ENCODE results near the gene EAPP. TPM values are rescaled to one million over a fixed set of nuclear protein-coding genes. Genes with fewer than 3 reads are reported as not detected.

Gene EAPP
- total RNA-seq, 1 donor from 2014 or later = 35.4 TPM

DNA sequence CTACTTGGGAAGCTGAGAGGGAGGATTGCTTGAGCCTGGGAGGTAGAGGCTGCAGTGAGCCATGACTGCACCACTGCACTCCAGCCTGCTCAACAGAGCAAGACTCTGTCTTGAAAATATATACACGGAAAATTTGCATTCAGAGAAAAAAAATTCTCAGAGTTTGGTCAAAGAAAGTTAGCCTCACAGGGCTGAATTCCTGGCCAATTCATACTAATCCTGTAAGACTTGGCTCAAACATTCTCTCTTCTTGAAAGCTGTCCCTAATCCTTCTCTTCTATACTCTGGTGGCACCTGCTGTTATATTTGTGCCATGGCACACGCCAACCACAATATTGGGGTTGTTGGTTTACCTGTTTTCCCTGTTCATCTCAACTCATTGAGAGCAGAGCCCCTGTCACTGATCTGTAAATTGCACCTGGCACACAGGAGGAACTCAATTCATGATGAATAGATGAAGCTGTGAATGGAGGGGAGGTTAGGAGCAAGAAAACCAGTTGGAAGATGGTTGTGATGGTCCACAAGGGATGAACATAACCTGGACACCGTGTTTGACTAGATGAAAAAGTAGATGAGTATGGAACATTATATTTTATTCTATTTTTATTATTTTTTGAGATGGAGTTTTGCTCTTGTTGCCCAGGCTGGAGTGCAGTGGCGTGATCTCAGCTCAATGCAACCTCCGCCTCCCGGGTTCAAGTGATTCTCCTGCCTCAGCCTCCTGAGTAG is 40.7 kb downstream of the EAPP start:
- TF ChIP-seq, protein P1, sequence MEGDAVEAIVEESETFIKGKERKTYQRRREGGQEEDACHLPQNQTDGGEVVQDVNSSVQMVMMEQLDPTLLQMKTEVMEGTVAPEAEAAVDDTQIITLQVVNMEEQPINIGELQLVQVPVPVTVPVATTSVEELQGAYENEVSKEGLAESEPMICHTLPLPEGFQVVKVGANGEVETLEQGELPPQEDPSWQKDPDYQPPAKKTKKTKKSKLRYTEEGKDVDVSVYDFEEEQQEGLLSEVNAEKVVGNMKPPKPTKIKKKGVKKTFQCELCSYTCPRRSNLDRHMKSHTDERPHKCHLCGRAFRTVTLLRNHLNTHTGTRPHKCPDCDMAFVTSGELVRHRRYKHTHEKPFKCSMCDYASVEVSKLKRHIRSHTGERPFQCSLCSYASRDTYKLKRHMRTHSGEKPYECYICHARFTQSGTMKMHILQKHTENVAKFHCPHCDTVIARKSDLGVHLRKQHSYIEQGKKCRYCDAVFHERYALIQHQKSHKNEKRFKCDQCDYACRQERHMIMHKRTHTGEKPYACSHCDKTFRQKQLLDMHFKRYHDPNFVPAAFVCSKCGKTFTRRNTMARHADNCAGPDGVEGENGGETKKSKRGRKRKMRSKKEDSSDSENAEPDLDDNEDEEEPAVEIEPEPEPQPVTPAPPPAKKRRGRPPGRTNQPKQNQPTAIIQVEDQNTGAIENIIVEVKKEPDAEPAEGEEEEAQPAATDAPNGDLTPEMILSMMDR (IDR thresholded peaks at IDR 0.05; ENCODE audit: insufficient read depth, low read length, poor library complexity, severe bottlenecking) = peak; percentile 14
- Histone ChIP-seq H3K36me3 (ENCODE audit: control insufficient read depth, insufficient read depth, low read length) (no peaks in the 10 kb centered on the region), H3K4me3 (ENCODE audit: low read depth, low read length) (no peak overlapping the region), H3K27me3 (ENCODE audit: control insufficient read depth, insufficient read depth, low read length) (no peaks in the 10 kb centered on the region)
- DNase-seq (ENCODE audit: low read depth) = no peak

DNA sequence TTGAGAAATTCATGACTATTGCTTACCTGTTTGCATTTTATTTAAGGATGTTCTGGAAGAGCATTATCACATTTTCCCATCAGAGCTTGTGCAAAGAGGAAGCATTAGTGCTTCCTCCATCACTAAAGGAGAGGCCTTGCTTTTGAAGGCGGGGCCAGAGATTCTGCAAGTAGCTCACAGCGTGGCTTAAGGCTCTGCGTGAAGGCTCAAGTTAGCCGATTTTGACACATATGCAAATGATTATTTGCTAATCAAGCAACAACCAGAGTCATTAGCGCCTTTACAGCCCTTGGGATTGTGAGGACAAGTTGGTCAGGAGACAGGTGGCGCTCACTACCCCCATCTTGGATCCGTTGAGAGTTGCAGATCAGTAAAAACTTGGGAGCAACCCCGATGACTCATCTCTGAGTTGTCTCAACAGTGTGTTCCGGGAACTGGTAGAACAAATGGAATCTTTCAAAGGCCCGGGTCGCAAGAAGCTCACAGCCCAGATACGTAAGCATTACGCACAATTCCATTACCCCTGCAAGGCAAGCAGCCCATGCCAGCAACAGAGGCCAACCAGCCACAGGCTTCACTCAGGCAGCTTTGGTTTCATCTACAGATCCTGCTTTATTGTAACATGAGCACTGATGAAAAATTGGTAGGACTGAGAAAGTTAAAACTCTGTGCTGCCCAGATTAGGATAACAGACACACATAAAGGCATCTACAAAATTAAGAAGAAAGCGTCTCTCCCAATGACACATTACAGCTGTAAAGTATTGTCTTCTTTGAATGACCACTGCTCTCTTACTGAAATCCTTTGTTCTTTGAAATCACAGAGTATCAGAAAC is 42.6 kb downstream of the EAPP start:
- peak; percentile 75 for DNase-seq (ENCODE audit: low read depth)
- Histone ChIP-seq H3K4me3 (ENCODE audit: low read depth, low read length) (no peak overlapping the region), H3K27me3 (ENCODE audit: control insufficient read depth, insufficient read depth, low read length) (no peaks in the 10 kb centered on the region), H3K36me3 (ENCODE audit: control insufficient read depth, insufficient read depth, low read length) (no peaks in the 10 kb centered on the region)
- TF ChIP-seq, protein P1 (IDR thresholded peaks at IDR 0.05; ENCODE audit: insufficient read depth, low read length, poor library complexity, severe bottlenecking) = peak; percentile 19

DNA sequence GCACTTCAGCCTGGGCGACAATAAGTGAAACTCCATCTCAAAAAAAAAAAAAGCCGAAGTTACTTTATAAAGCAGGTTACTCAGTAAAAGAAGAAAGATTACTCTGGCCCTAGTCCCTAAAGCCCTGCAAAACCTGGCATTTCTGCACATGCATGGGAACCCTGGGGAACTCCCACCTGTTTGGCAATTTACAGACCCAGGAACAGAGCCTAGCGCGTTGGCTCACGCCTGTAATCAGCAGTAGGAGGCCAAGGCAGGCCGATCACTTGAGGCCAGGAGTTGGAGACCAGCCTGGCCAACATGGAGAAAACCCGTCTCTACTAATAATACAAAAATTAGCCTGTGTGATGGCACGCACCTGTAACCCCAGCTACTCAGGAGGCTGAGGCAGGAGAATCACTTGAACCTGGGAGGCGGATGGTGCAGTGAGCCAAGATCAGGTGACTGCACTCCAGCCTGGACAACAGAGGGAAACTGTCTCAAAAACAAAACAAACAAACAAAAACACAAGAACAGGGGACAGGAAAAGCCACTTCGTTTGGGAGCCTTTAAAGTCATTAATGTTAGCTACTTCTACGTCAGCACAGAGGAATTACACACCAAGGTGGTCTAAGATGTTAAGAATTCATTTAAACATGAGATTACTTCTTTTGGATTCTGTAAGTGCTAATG is 43.4 kb downstream of the EAPP start:
- Histone ChIP-seq H3K27me3 (ENCODE audit: control insufficient read depth, insufficient read depth, low read length) (no peaks in the 10 kb centered on the region), H3K4me3 (ENCODE audit: low read depth, low read length) (no peak overlapping the region), H3K36me3 (ENCODE audit: control insufficient read depth, insufficient read depth, low read length) (no peaks in the 10 kb centered on the region)
- TF ChIP-seq, protein P1 (IDR thresholded peaks at IDR 0.05; ENCODE audit: insufficient read depth, low read length, poor library complexity, severe bottlenecking) = no peak
- DNase-seq (ENCODE audit: low read depth) = no peak

DNA sequence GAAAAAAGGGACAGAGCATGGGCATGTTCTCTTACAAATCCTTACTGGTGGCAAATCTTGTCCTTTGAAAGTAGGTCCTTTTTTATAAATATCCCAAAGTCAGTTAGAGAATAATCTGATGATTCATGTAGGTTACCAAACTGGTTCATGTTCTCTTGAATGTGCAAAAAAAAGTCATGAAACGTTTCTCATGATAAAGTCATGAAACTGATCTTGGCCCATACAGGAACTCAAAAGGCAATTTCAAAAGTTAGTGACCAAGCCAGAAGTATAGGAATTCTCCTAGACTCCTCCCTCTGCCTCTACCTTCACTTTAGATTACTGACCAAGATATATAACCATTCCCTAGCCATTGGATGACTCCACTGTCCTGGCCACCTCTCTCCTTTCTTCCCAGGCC is 50.2 kb downstream of the EAPP start:
- Histone ChIP-seq H3K27me3 (ENCODE audit: control insufficient read depth, insufficient read depth, low read length) (no peaks in the 10 kb centered on the region), H3K36me3 (ENCODE audit: control insufficient read depth, insufficient read depth, low read length) (no peaks in the 10 kb centered on the region), H3K4me3 (ENCODE audit: low read depth, low read length) (no peak overlapping the region)
- TF ChIP-seq, protein P1 (IDR thresholded peaks at IDR 0.05; ENCODE audit: insufficient read depth, low read length, poor library complexity, severe bottlenecking) = no peak
- DNase-seq (ENCODE audit: low read depth) = no peak

DNA sequence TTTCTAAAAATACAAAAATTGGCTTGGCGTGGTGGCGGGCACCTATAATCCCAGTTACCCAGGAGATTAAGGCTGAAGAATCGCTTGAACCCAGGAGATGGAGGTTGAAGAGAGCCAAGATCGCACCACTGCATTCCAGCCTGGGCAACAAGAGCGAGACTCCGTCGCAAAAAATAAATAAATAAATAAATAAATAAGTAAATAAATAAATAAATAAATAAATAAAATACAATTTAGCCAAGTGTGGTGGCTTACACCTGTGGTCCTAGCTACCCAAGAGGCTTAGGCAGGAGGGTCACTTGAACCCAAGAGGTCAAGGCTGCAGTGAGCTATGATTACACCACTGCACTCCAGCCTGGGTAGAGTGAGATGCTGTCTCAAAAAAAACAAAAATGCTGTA is 51.0 kb downstream of the EAPP start:
- no peak overlapping the region for H3K4me3 ChIP-seq (ENCODE audit: low read depth, low read length)
- DNase-seq (ENCODE audit: low read depth) = no peak
- no peaks in the 10 kb centered on the region for H3K36me3 ChIP-seq (ENCODE audit: control insufficient read depth, insufficient read depth, low read length)
- no peaks in the 10 kb centered on the region for H3K27me3 ChIP-seq (ENCODE audit: control insufficient read depth, insufficient read depth, low read length)
- TF ChIP-seq, protein P1 (IDR thresholded peaks at IDR 0.05; ENCODE audit: insufficient read depth, low read length, poor library complexity, severe bottlenecking) = no peak
